GM21825 (cell line): Measurements from ENCODE around the gene ZFP42.
"Not testable (repeated sequence)": the region's sequence is repeated elsewhere in the genome, so short reads cannot be mapped to it uniquely, and the experiment has no call there.

Source experiments
- ATAC-seq: cut with Tn5 transposase; IDR thresholded peaks from one replicate; pipeline ENCODE4 v1.9.1; 2021; ENCODE audit warnings: mild to moderate bottlenecking, moderate library complexity; ENCODE audit not compliant: unreplicated experiment

The ZFP42 gene

GRCh38 chr4:187995322-187996207 lies at the start of gene ZFP42:
Gene ZFP42 (plus strand): TSS chr4:187995771. CDS start chr4:188002808, 7,037 bp downstream.
- no peak for ATAC-seq

- ATAC-seq = no peak
Measured at GRCh38 chr4:187961171-187961570, 34.4 kb upstream of the ZFP42 start.

GRCh38 chr4:187961961-187962360 lies 33.6 kb upstream of the ZFP42 start:
- no peak for ATAC-seq

GRCh38 chr4:187962926-187963325 lies 32.6 kb upstream of the ZFP42 start:
- no peak for ATAC-seq

- no peak for ATAC-seq
Measured at GRCh38 chr4:187965726-187966125, 29.8 kb upstream of the ZFP42 start.

GRCh38 chr4:187972135-187972534 lies 23.4 kb upstream of the ZFP42 start:
- ATAC-seq = no peak

GRCh38 chr4:187983746-187984145 lies 11.8 kb upstream of the ZFP42 start:
- ATAC-seq = no peak

- no peak for ATAC-seq
Measured at GRCh38 chr4:187992971-187993370, 2.6 kb upstream of the ZFP42 start.

- ATAC-seq = no peak
Measured at GRCh38 chr4:187993827-187994226, 1.7 kb upstream of the ZFP42 start.

GRCh38 chr4:187996502-187997177 lies 1.1 kb downstream of the ZFP42 start:
- ATAC-seq = no peak

- ATAC-seq = not testable (repeated sequence)
Measured at GRCh38 chr4:187997991-187998390, 2.4 kb downstream of the ZFP42 start.

- no peak for ATAC-seq
Measured at GRCh38 chr4:187999406-187999932, 3.9 kb downstream of the ZFP42 start.

- no peak for ATAC-seq
Measured at GRCh38 chr4:188002323-188002722, 6.8 kb downstream of the ZFP42 start.

GRCh38 chr4:188002751-188003150 lies 7.2 kb downstream of the ZFP42 start:
- no peak for ATAC-seq

GRCh38 chr4:188005561-188005960 lies 10.0 kb downstream of the ZFP42 start:
- ATAC-seq = no peak

- no peak for ATAC-seq
Measured at GRCh38 chr4:188006285-188006848, 10.8 kb downstream of the ZFP42 start.

- ATAC-seq = no peak
Measured at GRCh38 chr4:188008377-188008776, 12.8 kb downstream of the ZFP42 start.

GRCh38 chr4:188012426-188012945 lies 16.9 kb downstream of the ZFP42 start:
- no peak for ATAC-seq

- ATAC-seq = no peak
Measured at GRCh38 chr4:188015025-188015940, 19.7 kb downstream of the ZFP42 start.

GRCh38 chr4:188016754-188017153 lies 21.2 kb downstream of the ZFP42 start:
- no peak for ATAC-seq
